HepG2 (cell line): ENCODE results near the gene GDF11. TPM values are rescaled to one million over a fixed set of nuclear protein-coding genes. Genes with fewer than 3 reads are reported as not detected.

ENCODE experiments used
- CEBPZ ChIP-seq: IDR thresholded peaks from 2 replicates; pipeline ENCODE4 v1.6.1; 2012; ENCODE audit warnings: low read length, improper control_type of control experiment
- IRF9 ChIP-seq: sonication (generic); formaldehyde crosslinking; IDR thresholded peaks from 2 replicates; pipeline ENCODE4 v1.8.0; 2022; ENCODE audit warnings: missing genetic modification reagents, mild to moderate bottlenecking, borderline replicate concordance
- SRF ChIP-seq: IDR thresholded peaks from 2 replicates; pipeline ENCODE4 v1.6.1; 2011; ENCODE audit warnings: mild to moderate bottlenecking, low read depth, low read length, moderate library complexity
- YEATS4 ChIP-seq: sonication (generic); formaldehyde crosslinking; IDR thresholded peaks from 2 replicates; pipeline ENCODE4 v1.4.0; 2020; ENCODE audit warnings: missing genetic modification reagents, borderline replicate concordance
- ZBTB39 ChIP-seq: sonication (generic); formaldehyde crosslinking; IDR thresholded peaks from 2 replicates; pipeline ENCODE4 v1.5.0; 2020; ENCODE audit warnings: missing genetic modification reagents
- ZMYM2 ChIP-seq: sonication (generic); formaldehyde crosslinking; IDR thresholded peaks from 2 replicates; pipeline ENCODE4 v1.8.0; 2022; ENCODE audit warnings: mild to moderate bottlenecking, missing genetic modification reagents
- ZNF232 ChIP-seq: sonication (generic); formaldehyde crosslinking; IDR thresholded peaks from 2 replicates; pipeline ENCODE4 v1.4.0; 2020; ENCODE audit warnings: missing genetic modification reagents, borderline replicate concordance
- ZNF260 ChIP-seq: sonication (generic); formaldehyde crosslinking; IDR thresholded peaks from 2 replicates; pipeline ENCODE4 v1.4.0; 2020; ENCODE audit warnings: missing genetic modification reagents, low read depth, mild to moderate bottlenecking, borderline replicate concordance
- ZNF263 ChIP-seq: sonication (generic); formaldehyde crosslinking; IDR thresholded peaks from 2 replicates; pipeline ENCODE4 v1.4.0; 2020; ENCODE audit warnings: missing genetic modification reagents
- ZNF296 ChIP-seq: sonication (generic); formaldehyde crosslinking; conservative IDR thresholded peaks from 2 replicates; pipeline ENCODE4 v1.5.0; 2020; ENCODE audit warnings: mild to moderate bottlenecking, missing genetic modification reagents
- ZNF549 ChIP-seq: sonication (generic); formaldehyde crosslinking; IDR thresholded peaks from 2 replicates; pipeline ENCODE4 v1.5.0; 2020; ENCODE audit warnings: missing genetic modification reagents
- ZNF569 ChIP-seq: sonication (generic); formaldehyde crosslinking; IDR thresholded peaks from 2 replicates; pipeline ENCODE4 v1.5.0; 2020; ENCODE audit warnings: mild to moderate bottlenecking, missing genetic modification reagents, moderate library complexity, borderline replicate concordance
- ZNF614 ChIP-seq: IDR thresholded peaks from 2 replicates; pipeline ENCODE4 v1.6.1; 2018; ENCODE audit warnings: missing biosample characterization, missing genetic modification reagents, inconsistent platforms, borderline replicate concordance
- ZNF792 ChIP-seq: IDR thresholded peaks from 2 replicates; pipeline ENCODE4 v1.6.1; 2016
- ZUFSP ChIP-seq: sonication (generic); formaldehyde crosslinking; IDR thresholded peaks from 2 replicates; pipeline ENCODE4 v1.9.0; 2021; ENCODE audit warnings: missing genetic modification reagents, mild to moderate bottlenecking, borderline replicate concordance
- polyA plus RNA-seq, 8 experiments: library from polyadenylated mRNA; depleted of rRNA in 3 of 8; stranded (reverse) in 7 of 8; unstranded in 1 of 8; fragments of >200 nt; fragmentation: Illumina TruSeq in 4 of 8; extraction: Trizol in 4 of 8; gene quantifications; 2 replicates each; pipeline versions ENCODE4 v1.2.1 to v1.2.3, GENCODE V29; 2011 to 2016; ENCODE audit warnings: low read depth in 4 of 8, missing spikeins in 1 of 8, mixed read lengths in 1 of 8; ENCODE audit not compliant: insufficient read depth in 1 of 8
- total RNA-seq, 5 experiments: library from RNA; depleted of rRNA; stranded (reverse); fragments of >200 nt; fragmentation: Illumina TruSeq; extraction: Trizol; gene quantifications; 2 replicates each; pipeline ENCODE4 v1.2.3, GENCODE V29; 2016; ENCODE audit warnings: low read depth in 1 of 5
- TF ChIP-seq, protein P1 (sequence below): sonication (generic); formaldehyde crosslinking; IDR thresholded peaks from 2 replicates; pipeline ENCODE4 v1.4.0; 2020; ENCODE audit warnings: missing genetic modification reagents

GDF11 gene
- total and polyA plus RNA-seq, 2 of the 13 experiments (the other 11 are each of a cell fraction or from before 2014, with no cell fraction given), result 0.63 to 1.5 TPM

GRCh38 chr12:55736780-55737580, 5.9 kb upstream of the GDF11 start (continued):
- TF ChIP-seq, protein P1, sequence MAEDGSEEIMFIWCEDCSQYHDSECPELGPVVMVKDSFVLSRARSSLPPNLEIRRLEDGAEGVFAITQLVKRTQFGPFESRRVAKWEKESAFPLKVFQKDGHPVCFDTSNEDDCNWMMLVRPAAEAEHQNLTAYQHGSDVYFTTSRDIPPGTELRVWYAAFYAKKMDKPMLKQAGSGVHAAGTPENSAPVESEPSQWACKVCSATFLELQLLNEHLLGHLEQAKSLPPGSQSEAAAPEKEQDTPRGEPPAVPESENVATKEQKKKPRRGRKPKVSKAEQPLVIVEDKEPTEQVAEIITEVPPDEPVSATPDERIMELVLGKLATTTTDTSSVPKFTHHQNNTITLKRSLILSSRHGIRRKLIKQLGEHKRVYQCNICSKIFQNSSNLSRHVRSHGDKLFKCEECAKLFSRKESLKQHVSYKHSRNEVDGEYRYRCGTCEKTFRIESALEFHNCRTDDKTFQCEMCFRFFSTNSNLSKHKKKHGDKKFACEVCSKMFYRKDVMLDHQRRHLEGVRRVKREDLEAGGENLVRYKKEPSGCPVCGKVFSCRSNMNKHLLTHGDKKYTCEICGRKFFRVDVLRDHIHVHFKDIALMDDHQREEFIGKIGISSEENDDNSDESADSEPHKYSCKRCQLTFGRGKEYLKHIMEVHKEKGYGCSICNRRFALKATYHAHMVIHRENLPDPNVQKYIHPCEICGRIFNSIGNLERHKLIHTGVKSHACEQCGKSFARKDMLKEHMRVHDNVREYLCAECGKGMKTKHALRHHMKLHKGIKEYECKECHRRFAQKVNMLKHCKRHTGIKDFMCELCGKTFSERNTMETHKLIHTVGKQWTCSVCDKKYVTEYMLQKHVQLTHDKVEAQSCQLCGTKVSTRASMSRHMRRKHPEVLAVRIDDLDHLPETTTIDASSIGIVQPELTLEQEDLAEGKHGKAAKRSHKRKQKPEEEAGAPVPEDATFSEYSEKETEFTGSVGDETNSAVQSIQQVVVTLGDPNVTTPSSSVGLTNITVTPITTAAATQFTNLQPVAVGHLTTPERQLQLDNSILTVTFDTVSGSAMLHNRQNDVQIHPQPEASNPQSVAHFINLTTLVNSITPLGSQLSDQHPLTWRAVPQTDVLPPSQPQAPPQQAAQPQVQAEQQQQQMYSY (CRISPR knock-in tag), result no peak
- TF ChIP-seq CEBPZ (no peak), ZMYM2 (CRISPR knock-in tag) (no peak), ZNF792 (CRISPR knock-in tag) (peak; percentile 75; the same call in 1 of the 2 replicates), ZNF614 (peak; percentile 64; the same call in 1 of the 2 replicates), ZNF232 (no peak), ZNF296 (CRISPR knock-in tag) (no peak), ZNF263 (CRISPR knock-in tag) (no peak), YEATS4 (CRISPR knock-in tag) (no peak), SRF (no peak), IRF9 (CRISPR knock-in tag) (no peak), ZUFSP (CRISPR knock-in tag) (no peak), ZNF569 (CRISPR knock-in tag) (no peak), ZNF260 (no peak), ZBTB39 (no peak), ZNF549 (CRISPR knock-in tag) (no peak)
